ENCODE data around the gene EPHB4. TPM values are rescaled to one million over a fixed set of nuclear protein-coding genes. Genes with fewer than 3 reads are reported as not detected.

Gene EPHB4
- total RNA-seq, 1 donor from 2014 or later: 88.9 TPM

- no peaks in the 10 kb centered on the region for H3K9me3 Mint-ChIP-seq (ENCODE audit: unreplicated experiment)
- H3K27me3 Mint-ChIP-seq (ENCODE audit: unreplicated experiment): no peaks in the 10 kb centered on the region
- peaks cover 35% of the 10 kb centered on the region for H3K4me1 Mint-ChIP-seq (ENCODE audit: unreplicated experiment)
- DNase-seq (ENCODE audit: extremely low spot score, unreplicated experiment): no peak
- TF ChIP-seq CTCF (IDR thresholded peaks at IDR 0.05): no peak
- peak overlapping the region; percentile 56 for H3K27ac Mint-ChIP-seq (ENCODE audit: unreplicated experiment)
- H3K36me3 Mint-ChIP-seq (ENCODE audit: unreplicated experiment): peaks cover 14% of the 10 kb centered on the region
- peak overlapping the region; percentile 90 for H3K4me3 Mint-ChIP-seq (ENCODE audit: unreplicated experiment)
These were observed 2.1 kb downstream of the EPHB4 start for GRCh38 chr7:100825215-100825671.

GRCh38 chr7:100824499-100825214, 2.7 kb downstream of the EPHB4 start:
- H3K4me1 Mint-ChIP-seq (ENCODE audit: unreplicated experiment): peaks cover 35% of the 10 kb centered on the region
- H3K27me3 Mint-ChIP-seq (ENCODE audit: unreplicated experiment): no peaks in the 10 kb centered on the region
- DNase-seq (ENCODE audit: extremely low spot score, unreplicated experiment): no peak
- H3K27ac Mint-ChIP-seq (ENCODE audit: unreplicated experiment): peak overlapping the region; percentile 56
- no peaks in the 10 kb centered on the region for H3K9me3 Mint-ChIP-seq (ENCODE audit: unreplicated experiment)
- TF ChIP-seq CTCF (IDR thresholded peaks at IDR 0.05): no peak
- H3K36me3 Mint-ChIP-seq (ENCODE audit: unreplicated experiment): peaks cover 17% of the 10 kb centered on the region
- H3K4me3 Mint-ChIP-seq (ENCODE audit: unreplicated experiment): peak overlapping the region; percentile 90

GRCh38 chr7:100823534-100823933, 3.8 kb downstream of the EPHB4 start:
- no peaks in the 10 kb centered on the region for H3K27me3 Mint-ChIP-seq (ENCODE audit: unreplicated experiment)
- TF ChIP-seq CTCF (IDR thresholded peaks at IDR 0.05): no peak
- no peak overlapping the region for H3K4me3 Mint-ChIP-seq (ENCODE audit: unreplicated experiment)
- no peak for DNase-seq (ENCODE audit: extremely low spot score, unreplicated experiment)
- peaks cover 33% of the 10 kb centered on the region for H3K4me1 Mint-ChIP-seq (ENCODE audit: unreplicated experiment)
- H3K36me3 Mint-ChIP-seq (ENCODE audit: unreplicated experiment): peaks cover 25% of the 10 kb centered on the region
- H3K27ac Mint-ChIP-seq (ENCODE audit: unreplicated experiment): no peak overlapping the region
- no peaks in the 10 kb centered on the region for H3K9me3 Mint-ChIP-seq (ENCODE audit: unreplicated experiment)

- no peak overlapping the region for H3K27ac Mint-ChIP-seq (ENCODE audit: unreplicated experiment)
These were observed 4.2 kb downstream of the EPHB4 start for GRCh38 chr7:100823140-100823525.

More at GRCh38 chr7:100823140-100823525, 4.2 kb downstream of the EPHB4 start:
- peak overlapping the region; percentile 35 for H3K4me3 Mint-ChIP-seq (ENCODE audit: unreplicated experiment)
- DNase-seq (ENCODE audit: extremely low spot score, unreplicated experiment): no peak
- H3K9me3 Mint-ChIP-seq (ENCODE audit: unreplicated experiment): no peaks in the 10 kb centered on the region
- peaks cover 30% of the 10 kb centered on the region for H3K4me1 Mint-ChIP-seq (ENCODE audit: unreplicated experiment)
- peaks cover 25% of the 10 kb centered on the region for H3K36me3 Mint-ChIP-seq (ENCODE audit: unreplicated experiment)
- H3K27me3 Mint-ChIP-seq (ENCODE audit: unreplicated experiment): no peaks in the 10 kb centered on the region
- TF ChIP-seq CTCF (IDR thresholded peaks at IDR 0.05): no peak
